HUES48 (cell line): ENCODE results near the gene MYADML2.
A peak's percentile ranks its signal among the peaks of the same experiment; 100 is the strongest.

Source experiments
- H3K27ac ChIP-seq: one replicate; pipeline ENCODE4 v1.7.0; 2013; ENCODE audit warnings: low read depth, low read length, inconsistent platforms
- H3K27me3 ChIP-seq: 2 replicates; pipeline ENCODE4 v1.6.1; 2013; ENCODE audit warnings: mild to moderate bottlenecking, low read length; ENCODE audit not compliant: control insufficient read depth, insufficient read depth
- H3K36me3 ChIP-seq: 2 replicates; pipeline ENCODE4 v1.6.1; 2013; ENCODE audit warnings: low read length; ENCODE audit not compliant: control insufficient read depth, insufficient read depth
- H3K4me1 ChIP-seq: 2 replicates; pipeline ENCODE4 v1.6.1; 2013; ENCODE audit warnings: mild to moderate bottlenecking, low read length; ENCODE audit not compliant: control insufficient read depth, insufficient read depth
- H3K4me3 ChIP-seq: 2 replicates; pipeline ENCODE4 v1.5.1; 2013; ENCODE audit warnings: mild to moderate bottlenecking, low read depth, low read length
- H3K9ac ChIP-seq: 2 replicates; pipeline ENCODE4 v1.6.1; 2013; ENCODE audit warnings: mild to moderate bottlenecking, low read depth, low read length, moderate library complexity
- H3K9me3 ChIP-seq: 2 replicates; pipeline ENCODE4 v1.6.1; 2013; ENCODE audit warnings: low read length; ENCODE audit not compliant: control insufficient read depth, insufficient read depth

Gene MYADML2

GRCh38 chr17:81891303-81891552 is 55.8 kb downstream of the MYADML2 start:
- peak overlapping the region; percentile 91; the same call in 1 of the 2 replicates for H3K9ac ChIP-seq
- H3K36me3 ChIP-seq: peaks cover 61% of the 10 kb centered on the region
- H3K27ac ChIP-seq: peak overlapping the region; percentile 97
- H3K9me3 ChIP-seq: no peaks in the 10 kb centered on the region
- H3K4me3 ChIP-seq: peak overlapping the region; percentile 84; the same call in 1 of the 2 replicates
- H3K4me1 ChIP-seq: peaks cover 8% of the 10 kb centered on the region; the same call in 1 of the 2 replicates
- no peaks in the 10 kb centered on the region for H3K27me3 ChIP-seq

DNA sequence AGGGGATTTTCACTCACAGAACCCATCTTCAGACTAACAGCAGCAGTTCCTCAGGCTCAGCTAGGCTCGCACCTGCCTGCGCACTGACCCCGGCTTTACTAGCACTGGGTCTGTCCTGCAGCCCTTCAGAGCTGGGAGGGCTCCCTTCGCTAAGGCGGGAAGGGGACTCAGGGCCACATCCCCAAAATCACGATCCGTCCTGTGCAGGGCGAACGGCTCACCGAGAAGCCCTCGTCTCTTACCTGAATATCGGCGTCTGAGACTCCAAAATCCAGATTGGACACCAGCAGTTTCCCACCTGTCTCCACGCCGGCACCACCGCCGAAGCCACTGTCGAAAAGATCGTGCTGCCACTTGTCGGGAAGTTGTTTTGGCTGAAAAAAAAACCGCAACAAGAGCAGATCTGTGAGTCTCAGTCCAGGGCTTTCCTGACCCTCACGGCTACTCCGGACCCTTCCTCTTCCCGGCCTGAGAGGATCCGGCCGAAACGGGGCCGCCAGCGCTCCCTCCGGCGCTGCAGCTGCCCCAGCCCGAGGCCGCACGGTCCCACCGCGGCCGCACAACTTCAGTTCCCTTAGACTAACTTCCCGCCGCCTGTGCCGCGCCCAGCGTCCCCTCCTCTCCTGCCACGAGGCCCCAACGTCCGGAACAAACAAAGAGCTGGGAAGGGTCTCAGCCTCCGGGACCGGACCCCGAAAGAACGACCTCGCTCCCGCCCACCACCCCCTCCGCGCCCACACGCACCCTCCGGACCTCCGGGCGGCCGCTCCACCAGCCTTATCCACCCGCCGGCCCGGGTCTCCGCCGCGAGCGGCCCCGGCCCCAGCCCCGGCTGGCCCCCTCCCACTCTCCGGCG is 56.4 kb downstream of the MYADML2 start:
- Histone ChIP-seq H3K9ac (peak overlapping the region; percentile 91), H3K36me3 (peaks cover 64% of the 10 kb centered on the region), H3K27ac (peak overlapping the region; percentile 97), H3K4me1 (peaks cover 8% of the 10 kb centered on the region; the same call in 1 of the 2 replicates), H3K9me3 (no peaks in the 10 kb centered on the region), H3K4me3 (peak overlapping the region; percentile 84), H3K27me3 (no peaks in the 10 kb centered on the region)
